NCI-H2196 treated with DMSO at 0.1 percent for 48 hours (cell line): ENCODE results near the gene MTCH2.
"Not testable (repeated sequence)": the region's sequence is repeated elsewhere in the genome, so short reads cannot be mapped to it uniquely, and the experiment has no call there.

Source experiments
- DNase-seq: peaks from one replicate; lab custom pipeline; 2025; ENCODE audit not compliant: unreplicated experiment; lab: John Stamatoyannopoulos, UW

Gene MTCH2

GRCh38 chr11:47642099-47642855, at the start of gene MTCH2:
Gene MTCH2 (minus strand): TSS chr11:47642559. CDS start chr11:47642465, 94 bp downstream.
- DNase-seq = peak; percentile 95

GRCh38 chr11:47691979-47692378, 49.6 kb upstream of the MTCH2 start:
- DNase-seq = no peak

- no peak for DNase-seq
Measured at GRCh38 chr11:47689480-47689879, 47.1 kb upstream of the MTCH2 start.

- no peak for DNase-seq
Measured at GRCh38 chr11:47688991-47689390, 46.6 kb upstream of the MTCH2 start.

- no peak for DNase-seq
Measured at GRCh38 chr11:47688111-47688510, 45.8 kb upstream of the MTCH2 start.

GRCh38 chr11:47686704-47687103, 44.3 kb upstream of the MTCH2 start:
- DNase-seq = not testable (repeated sequence)

GRCh38 chr11:47686151-47686550, 43.8 kb upstream of the MTCH2 start:
- no peak for DNase-seq

- DNase-seq = no peak
Measured at GRCh38 chr11:47675851-47676250, 33.5 kb upstream of the MTCH2 start.

GRCh38 chr11:47672283-47672730, 29.9 kb upstream of the MTCH2 start:
- no peak for DNase-seq

- DNase-seq = no peak
Measured at GRCh38 chr11:47669856-47670255, 27.5 kb upstream of the MTCH2 start.

GRCh38 chr11:47668665-47669064, 26.3 kb upstream of the MTCH2 start:
- DNase-seq = no peak

- DNase-seq = no peak
Measured at GRCh38 chr11:47667555-47667954, 25.2 kb upstream of the MTCH2 start.

- no peak for DNase-seq
Measured at GRCh38 chr11:47667135-47667534, 24.8 kb upstream of the MTCH2 start.

- not testable (repeated sequence) for DNase-seq
Measured at GRCh38 chr11:47664936-47665335, 22.6 kb upstream of the MTCH2 start.

GRCh38 chr11:47661245-47661644, 18.9 kb upstream of the MTCH2 start:
- DNase-seq = no peak

GRCh38 chr11:47659276-47659675, 16.9 kb upstream of the MTCH2 start:
- DNase-seq = no peak

- no peak for DNase-seq
Measured at GRCh38 chr11:47656260-47656885, 14.0 kb upstream of the MTCH2 start.

- no peak for DNase-seq
Measured at GRCh38 chr11:47651818-47652469, 9.6 kb upstream of the MTCH2 start.

GRCh38 chr11:47649276-47649675, 6.9 kb upstream of the MTCH2 start:
- no peak for DNase-seq

- no peak for DNase-seq
Measured at GRCh38 chr11:47646019-47646418, 3.7 kb upstream of the MTCH2 start.

GRCh38 chr11:47645500-47645899, 3.1 kb upstream of the MTCH2 start:
- no peak for DNase-seq

GRCh38 chr11:47641600-47642098, 710 bp downstream of the MTCH2 start:
- DNase-seq = no peak
